GM12878 (cell line): ENCODE measurements around the gene GANAB. TPM values are rescaled to one million over a fixed set of nuclear protein-coding genes. Genes with fewer than 3 reads are reported as not detected.

ENCODE experiments used
- ATAC-seq: fragments of 200-7000 bp; cut with Tn5 transposase; 3 replicates; pipeline ENCODE4 v1.9.1; 2020; ENCODE audit warnings: mild to moderate bottlenecking, moderate library complexity
- BruUV-seq: library from RNA; stranded (reverse); fragments of 400-500 nt; replicated peaks from 2 replicates; lab custom pipeline; 2021; lab: Mats Ljungman, UMichigan
- CTCF ChIA-PET: fragments of 300-600 bp; sonication (Branson Sonifier 250); formaldehyde crosslinking; extraction: SDS; loops from one replicate; lab custom pipeline; 2021; ENCODE audit warnings: inconsistent platforms; lab: Yijun Ruan, JAX
- POLR2A ChIA-PET: fragments of 350-600 bp; formaldehyde crosslinking; extraction: SDS; loops from one replicate; lab custom pipeline; 2021; ENCODE audit warnings: inconsistent platforms; lab: Charles Lee
- RAD21 ChIA-PET: fragments of 300-600 bp; sonication (Branson Sonifier 250); formaldehyde crosslinking; loops from one replicate; lab custom pipeline; 2023; ENCODE audit warnings: antibody characterized with exemption; ENCODE audit not compliant: unreplicated experiment; lab: Charles Lee
- SMC1A ChIA-PET: fragments of 300-600 bp; sonication (Branson Sonifier 250); formaldehyde crosslinking; loops from one replicate; lab custom pipeline; 2023; ENCODE audit not compliant: unreplicated experiment, uncharacterized antibody; lab: Charles Lee
- DNase-seq: peaks from one replicate; pipeline ENCODE4 v3.0.0-alpha.2; 2011; ENCODE audit warnings: low read depth, low spot score
- FAIRE-seq: peaks from 3 replicates; lab custom pipeline; 2011; peaks lifted over from hg19 to GRCh38; lab: Jason Lieb, UNC
- H2AFZ ChIP-seq: 2 replicates; pipeline ENCODE4 v1.6.0; 2011; ENCODE audit warnings: low read depth, low read length, control low read depth; ENCODE audit not compliant: control insufficient read depth
- H3K27ac ChIP-seq: 2 replicates; pipeline ENCODE4 v1.5.1; 2011; ENCODE audit warnings: control low read depth; ENCODE audit not compliant: control insufficient read depth, insufficient read depth
- H3K27me3 ChIP-seq, 2 experiments: replicated peaks in 1 of 2; 2 replicates each; pipeline versions ENCODE4 v1.6.0 to v1.6.1; 2011; ENCODE audit warnings: low read length in 1 of 2; ENCODE audit not compliant: control insufficient read depth in 2 of 2, insufficient read depth in 2 of 2
- H3K36me3 ChIP-seq, 2 experiments: 2 replicates each; pipeline ENCODE4 v1.5.1; 2011; ENCODE audit warnings: low read length in 1 of 2; ENCODE audit not compliant: control insufficient read depth in 2 of 2, insufficient read depth in 2 of 2
- H3K4me1 ChIP-seq: 2 replicates; pipeline ENCODE4 v1.6.1; 2011; ENCODE audit warnings: mild to moderate bottlenecking, low read length, moderate library complexity, mixed read lengths; ENCODE audit not compliant: control insufficient read depth, insufficient read depth
- H3K4me2 ChIP-seq: 2 replicates; pipeline ENCODE4 v1.6.0; 2011; ENCODE audit warnings: control low read depth; ENCODE audit not compliant: control insufficient read depth, insufficient read depth
- H3K4me3 ChIP-seq: fragments of 200-600 bp; sonication (generic); 2 replicates; pipeline ENCODE4 v1.5.1; 2016
- H3K79me2 ChIP-seq: 2 replicates; pipeline ENCODE4 v1.6.0; 2011; ENCODE audit warnings: low read length; ENCODE audit not compliant: control insufficient read depth, insufficient read depth
- H3K9ac ChIP-seq: 2 replicates; pipeline ENCODE4 v1.8.0; 2011; ENCODE audit warnings: low read length, control low read depth, mixed read lengths; ENCODE audit not compliant: control insufficient read depth, insufficient read depth
- H3K9me3 ChIP-seq: replicated peaks from 3 replicates; pipeline ENCODE4 v1.5.1; 2011; ENCODE audit warnings: mild to moderate bottlenecking, low read length; ENCODE audit not compliant: control insufficient read depth, insufficient read depth
- H4K20me1 ChIP-seq: 2 replicates; pipeline ENCODE4 v1.6.0; 2011; ENCODE audit not compliant: control insufficient read depth, insufficient read depth
- E2F4 ChIP-seq: IDR thresholded peaks from 2 replicates; pipeline ENCODE4 v1.6.1; 2012; ENCODE audit warnings: low read depth, low read length, improper control_type of control experiment
- NFIC ChIP-seq: IDR thresholded peaks from 2 replicates; pipeline ENCODE4 v1.6.1; 2012; ENCODE audit warnings: low read depth, mild to moderate bottlenecking, inconsistent platforms, low read length, moderate library complexity
- RBBP5 ChIP-seq: fragments of 200-600 bp; sonication (generic); conservative IDR thresholded peaks from 2 replicates; pipeline ENCODE4 v1.6.1; 2016
- RFX5 ChIP-seq: IDR thresholded peaks from 2 replicates; pipeline ENCODE4 v1.6.1; 2011; ENCODE audit warnings: low read depth, low read length, improper control_type of control experiment
- TBL1XR1 ChIP-seq: IDR thresholded peaks from 2 replicates; pipeline ENCODE4 v1.6.1; 2012; ENCODE audit warnings: low read depth, low read length, improper control_type of control experiment
- ZNF207 ChIP-seq: fragments of 450-650 bp; IDR thresholded peaks from 2 replicates; pipeline ENCODE4 v1.6.1; 2014; ENCODE audit warnings: antibody characterized with exemption, mild to moderate bottlenecking, borderline replicate concordance
- ZNF384 ChIP-seq: IDR thresholded peaks from 2 replicates; pipeline ENCODE4 v1.6.1; 2012; ENCODE audit warnings: low read depth, mild to moderate bottlenecking, low read length, improper control_type of control experiment, borderline replicate concordance
- ZNF592 ChIP-seq: fragments of 450-650 bp; IDR thresholded peaks from 2 replicates; pipeline ENCODE4 v1.6.1; 2017; ENCODE audit warnings: mild to moderate bottlenecking, moderate library complexity
- WGBS: methylation state at CpG from one replicate; pipeline ENCODE4 v1.1.6; 2016; ENCODE audit warnings: low lambda C conversion rate; ENCODE audit not compliant: insufficient replicate concordance, insufficient coverage; ENCODE audit errors: missing lambda C conversion rate; 5-methylcytosine and 5-hydroxymethylcytosine counted together
- in situ Hi-C: fragments of 300-500 bp; cut with MboI; formaldehyde crosslinking; loops from 9 replicates; pipeline ENCODE4 v1.14.3; 2018; ENCODE audit warnings: mixed read lengths
- intact Hi-C: fragments of 100-400 bp; cut with micrococcal nuclease; formaldehyde crosslinking; loops from one replicate; pipeline ENCODE4 v1.14.2; 2022; ENCODE audit not compliant: unreplicated experiment
- polyA plus RNA-seq, 11 experiments: library from polyadenylated mRNA; depleted of rRNA in 4 of 11; unstranded in 6 of 11; stranded (reverse) in 5 of 11; fragments of >200 nt; fragmentation: Nextera tagmentation in 4 of 11; fragmentation: Illumina TruSeq in 1 of 11; extraction: Ambion mirVana in 4 of 11; extraction: Trizol in 1 of 11; gene quantifications; 1 replicate in 1 of 11; 2 replicates in 10 of 11; pipeline versions ENCODE4 v1.2.1 to v1.2.3, GENCODE V29; 2011 to 2016; ENCODE audit warnings: inconsistent platforms in 2 of 11, missing spikeins in 2 of 11, low read depth in 1 of 11
- total RNA-seq, 4 experiments: library from RNA; depleted of rRNA in 3 of 4; stranded (reverse); fragments of >200 nt in 3 of 4; fragmentation: Illumina TruSeq in 1 of 4; extraction: Trizol in 1 of 4; gene quantifications; 2 replicates each; pipeline versions ENCODE4 v1.2.1 to v1.2.3, GENCODE V29; 2013 to 2021
- TF ChIP-seq, protein P1 (sequence below): IDR thresholded peaks from 2 replicates; pipeline ENCODE4 v1.6.1; 2012; ENCODE audit warnings: low read depth, low read length, improper control_type of control experiment

Gene GANAB
- total and polyA plus RNA-seq, 10 of the 15 experiments (the other 5 are each of a cell fraction or from before 2014, with no cell fraction given), result 4.5 to 175 (median 102) TPM

- H3K9me3 ChIP-seq, result no peaks in the 10 kb centered on the region
- no TSS peak for BruUV-seq
- TF ChIP-seq ZNF384 (no peak), E2F4 (no peak), RFX5 (no peak), RBBP5 (no peak), ZNF207 (no peak), TBL1XR1 (no peak), NFIC (no peak), ZNF592 (no peak)
- TF ChIP-seq, protein P1, sequence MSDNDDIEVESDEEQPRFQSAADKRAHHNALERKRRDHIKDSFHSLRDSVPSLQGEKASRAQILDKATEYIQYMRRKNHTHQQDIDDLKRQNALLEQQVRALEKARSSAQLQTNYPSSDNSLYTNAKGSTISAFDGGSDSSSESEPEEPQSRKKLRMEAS, result no peak
- no peak overlapping the region for H3K4me3 ChIP-seq
- in situ Hi-C loops (no loop called here), intact Hi-C loops (no loop called here)
- no peaks in the 10 kb centered on the region for H3K4me1 ChIP-seq
- FAIRE-seq (no peak), ATAC-seq (no peak), DNase-seq (no peak)
- RAD21 ChIA-PET, result interaction anchor here (0.6 kb wide), 1 partner anchor 13 kb away, joined by 3 read pairs; no protein-coding TSS in a partner anchor
- H3K79me2 ChIP-seq, result no peaks in the 10 kb centered on the region
- no peaks in the 10 kb centered on the region for H3K27me3 ChIP-seq
- POLR2A ChIA-PET, result no interaction called here
- peaks cover 34 to 44% of the 10 kb centered on the region in 2 experiments for H3K36me3 ChIP-seq
- SMC1A ChIA-PET, result no interaction called here
- CTCF ChIA-PET, result no interaction called here
- no peak overlapping the region for H3K27ac ChIP-seq
- H2AFZ ChIP-seq, result no peak overlapping the region
- H3K9ac ChIP-seq, result no peak overlapping the region
- WGBS, result 100% methylated on average over 6 of the region's 6 CpGs
- H4K20me1 ChIP-seq, result no peaks in the 10 kb centered on the region
- no peak overlapping the region for H3K4me2 ChIP-seq
Measured at GRCh38 chr11:62632492-62632891, 13.9 kb downstream of the GANAB start.
